Activated CD4-positive, CD25-positive, alpha-beta regulatory T cell treated with anti-CD3 and anti-CD28 coated beads, Interleukin-2, amount 50 U/mL, for 16 hours (primary cell): ENCODE measurements around the gene AP2A2.
"Not testable (repeated sequence)": the region's sequence is repeated elsewhere in the genome, so short reads cannot be mapped to it uniquely, and the experiment has no call there.

Experiments used
- DNase-seq: peaks from one replicate; pipeline ENCODE4 v3.0.0-alpha.2; 2020; ENCODE audit warnings: low read depth, low spot score

Gene AP2A2

GRCh38 chr11:973237-973636, 47.6 kb downstream of the AP2A2 start:
- DNase-seq = no peak

- DNase-seq = not testable (repeated sequence)
Observed at GRCh38 chr11:975376-975775, 49.7 kb downstream of the AP2A2 start.

DNA sequence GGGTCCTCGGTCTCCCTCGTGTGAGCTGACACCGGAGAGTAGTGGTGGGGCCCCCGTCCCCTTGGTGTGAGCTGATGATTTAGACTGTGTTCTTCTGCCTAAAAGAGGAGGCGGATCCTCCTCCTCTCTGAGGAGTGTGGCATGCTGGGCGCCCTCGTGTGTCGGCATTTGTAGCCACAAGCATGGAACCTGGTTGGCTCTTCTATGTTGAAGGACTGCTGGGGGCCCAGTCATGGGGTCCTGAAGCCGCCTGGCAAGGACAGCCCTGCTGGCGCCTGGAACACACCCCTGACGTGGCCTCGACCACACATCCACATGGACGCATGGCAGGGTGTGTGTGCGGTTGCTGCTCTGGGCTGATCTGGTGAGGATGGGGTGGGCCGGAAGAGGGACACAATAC, 50.2 kb downstream of the AP2A2 start:
- DNase-seq = no peak

- DNase-seq = no peak
Observed at GRCh38 chr11:976431-977160, 50.9 kb downstream of the AP2A2 start.

GRCh38 chr11:977830-978720, 52.4 kb downstream of the AP2A2 start:
- no peak for DNase-seq

- no peak for DNase-seq
Observed at GRCh38 chr11:978781-979180, 53.1 kb downstream of the AP2A2 start.

GRCh38 chr11:980438-981357, 55.0 kb downstream of the AP2A2 start:
- DNase-seq = no peak

GRCh38 chr11:981764-982163, 56.1 kb downstream of the AP2A2 start:
- no peak for DNase-seq

- DNase-seq = no peak
Observed at GRCh38 chr11:984546-984945, 58.9 kb downstream of the AP2A2 start.

- no peak for DNase-seq
Observed at GRCh38 chr11:985406-985805, 59.7 kb downstream of the AP2A2 start.

DNA sequence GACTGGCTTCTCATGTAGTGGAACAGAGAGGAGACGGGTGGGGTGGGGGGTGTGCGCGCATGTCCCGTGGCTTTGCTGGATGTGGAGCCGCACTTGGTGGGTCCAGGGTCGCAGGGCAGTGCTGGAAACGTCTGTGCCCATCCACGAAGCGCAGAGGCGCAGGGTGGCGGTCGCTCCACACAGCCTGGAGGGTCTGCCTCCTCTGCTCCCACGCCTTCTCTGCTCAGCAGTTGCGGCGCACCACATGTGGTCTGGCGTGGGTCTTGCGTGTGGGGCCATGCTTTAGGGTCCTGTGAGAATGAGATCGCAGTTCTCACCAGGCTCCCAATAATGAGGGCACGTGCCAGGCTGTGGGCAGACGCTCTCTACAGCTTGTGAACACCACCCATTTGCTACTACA, 60.2 kb downstream of the AP2A2 start:
- no peak for DNase-seq

GRCh38 chr11:986270-986951, 60.7 kb downstream of the AP2A2 start:
- DNase-seq = no peak

GRCh38 chr11:986952-987305, 61.3 kb downstream of the AP2A2 start:
- no peak for DNase-seq

GRCh38 chr11:987671-988070, 62.0 kb downstream of the AP2A2 start:
- DNase-seq = no peak

- DNase-seq = no peak
Observed at GRCh38 chr11:990101-990500, 64.4 kb downstream of the AP2A2 start.

GRCh38 chr11:991034-991433, 65.4 kb downstream of the AP2A2 start:
- no peak for DNase-seq

GRCh38 chr11:991711-992307, 66.1 kb downstream of the AP2A2 start:
- no peak for DNase-seq

- DNase-seq = no peak
Observed at GRCh38 chr11:992577-992976, 66.9 kb downstream of the AP2A2 start.

DNA sequence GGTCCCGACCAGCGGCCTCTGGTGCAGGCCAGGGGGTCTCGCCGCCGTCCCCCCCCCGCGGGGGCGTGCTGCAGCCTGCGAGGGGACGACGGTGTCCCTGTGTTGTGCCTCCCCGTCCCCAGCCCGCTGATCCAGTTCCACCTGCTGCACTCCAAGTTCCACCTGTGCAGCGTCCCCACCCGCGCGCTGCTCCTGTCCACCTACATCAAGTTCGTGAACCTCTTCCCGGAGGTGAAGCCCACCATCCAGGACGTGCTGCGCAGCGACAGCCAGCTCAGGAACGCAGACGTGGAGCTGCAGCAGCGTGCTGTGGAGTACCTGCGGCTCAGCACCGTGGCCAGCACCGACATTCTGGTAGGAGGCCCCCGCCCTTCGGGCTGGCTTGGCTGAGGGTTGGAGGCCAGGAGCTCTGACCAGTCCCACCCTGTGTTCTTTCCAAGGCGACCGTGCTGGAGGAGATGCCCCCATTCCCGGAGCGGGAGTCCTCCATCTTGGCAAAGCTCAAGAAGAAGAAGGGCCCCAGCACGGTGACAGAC, 68.0 kb downstream of the AP2A2 start:
- no peak for DNase-seq

DNA sequence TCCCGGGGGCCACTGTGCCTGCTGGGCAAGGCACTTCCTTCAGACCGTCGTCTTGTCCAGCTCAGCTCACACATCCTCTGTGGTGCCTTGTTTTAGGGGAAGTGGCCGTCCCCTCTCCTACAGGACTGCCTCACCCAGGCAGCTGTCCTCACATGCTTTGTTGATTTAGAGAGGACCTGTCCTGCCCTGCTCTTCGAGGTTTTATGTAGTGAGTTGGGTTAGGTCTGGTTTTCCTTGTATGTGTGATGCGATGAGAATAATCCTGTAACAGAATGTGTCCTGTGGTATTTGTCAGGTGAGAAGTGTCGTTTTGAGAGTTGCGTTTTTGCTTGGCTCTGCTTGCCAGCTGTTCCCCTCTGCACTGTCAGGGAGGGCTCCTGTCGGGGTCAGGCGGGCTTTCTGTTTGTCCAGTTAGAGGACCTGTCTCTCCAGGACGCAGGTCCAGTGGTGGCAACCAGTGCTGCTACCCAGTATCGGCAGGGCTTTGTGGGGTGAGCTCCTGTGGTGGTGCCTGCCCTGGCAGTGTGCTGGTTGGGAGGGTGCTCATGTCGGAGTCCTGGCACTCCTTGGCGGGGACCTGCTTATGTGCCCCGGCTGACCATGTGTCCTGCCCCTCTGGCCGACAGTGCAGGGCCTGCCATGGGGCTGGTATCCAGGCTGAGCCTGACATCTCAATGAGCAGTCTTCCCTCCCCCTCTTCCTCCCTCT, 69.5 kb downstream of the AP2A2 start:
- no peak for DNase-seq
